OCI-LY7 (cell line): Measurements from ENCODE around the gene JAK3.

ENCODE experiments used
- EZH2phosphoT487 ChIP-seq: fragments of 200-600 bp; sonication (generic); IDR thresholded peaks from 2 replicates; pipeline ENCODE4 v1.6.1; 2018; ENCODE audit warnings: low read depth, borderline replicate concordance, mild to moderate bottlenecking, mixed run types, antibody characterized with exemption, low read length, moderate library complexity, mixed read lengths
- TF ChIP-seq, protein P1 (sequence below): fragments of 200-600 bp; sonication (generic); conservative IDR thresholded peaks from 2 replicates; pipeline ENCODE4 v1.5.1; 2014; ENCODE audit warnings: mild to moderate bottlenecking, antibody characterized with exemption, low read length, moderate library complexity, mixed read lengths

DNA sequence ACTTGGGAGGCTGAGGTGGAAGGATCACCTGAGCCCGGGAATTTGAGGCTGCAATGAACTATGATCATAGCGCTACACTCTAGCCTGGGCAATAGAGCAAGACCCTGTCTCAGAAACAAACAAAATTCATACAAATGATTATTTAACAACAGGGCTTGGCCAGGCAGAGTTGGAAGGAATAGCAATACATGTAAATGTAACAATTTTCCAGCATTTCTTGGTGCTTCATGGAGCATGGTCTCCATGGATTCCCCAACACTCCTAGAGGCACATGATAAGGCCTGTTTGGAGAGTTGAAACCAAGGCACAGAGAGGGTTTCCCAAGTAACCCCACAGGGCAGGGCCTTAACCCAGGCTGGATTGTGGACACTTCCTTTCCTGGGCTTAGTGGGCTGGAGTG lies 36.7 kb downstream of the JAK3 start:
- TF ChIP-seq, protein P1, sequence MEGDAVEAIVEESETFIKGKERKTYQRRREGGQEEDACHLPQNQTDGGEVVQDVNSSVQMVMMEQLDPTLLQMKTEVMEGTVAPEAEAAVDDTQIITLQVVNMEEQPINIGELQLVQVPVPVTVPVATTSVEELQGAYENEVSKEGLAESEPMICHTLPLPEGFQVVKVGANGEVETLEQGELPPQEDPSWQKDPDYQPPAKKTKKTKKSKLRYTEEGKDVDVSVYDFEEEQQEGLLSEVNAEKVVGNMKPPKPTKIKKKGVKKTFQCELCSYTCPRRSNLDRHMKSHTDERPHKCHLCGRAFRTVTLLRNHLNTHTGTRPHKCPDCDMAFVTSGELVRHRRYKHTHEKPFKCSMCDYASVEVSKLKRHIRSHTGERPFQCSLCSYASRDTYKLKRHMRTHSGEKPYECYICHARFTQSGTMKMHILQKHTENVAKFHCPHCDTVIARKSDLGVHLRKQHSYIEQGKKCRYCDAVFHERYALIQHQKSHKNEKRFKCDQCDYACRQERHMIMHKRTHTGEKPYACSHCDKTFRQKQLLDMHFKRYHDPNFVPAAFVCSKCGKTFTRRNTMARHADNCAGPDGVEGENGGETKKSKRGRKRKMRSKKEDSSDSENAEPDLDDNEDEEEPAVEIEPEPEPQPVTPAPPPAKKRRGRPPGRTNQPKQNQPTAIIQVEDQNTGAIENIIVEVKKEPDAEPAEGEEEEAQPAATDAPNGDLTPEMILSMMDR: no peak
- TF ChIP-seq EZH2phosphoT487: no peak
